WTC11 (cell line): ENCODE measurements around the gene CDH7. TPM values are rescaled to one million over a fixed set of nuclear protein-coding genes. Genes with fewer than 3 reads are reported as not detected.

Experiments
- ATAC-seq: fragments of 200-7000 bp; cut with Tn5 transposase; 2 replicates; pipeline ENCODE4 v1.10.0; 2021; ENCODE audit warnings: mild to moderate bottlenecking, moderate library complexity
- CTCF ChIA-PET: fragments of 300-600 bp; sonication (Branson Sonifier 250); formaldehyde crosslinking; loops from one replicate; lab custom pipeline; 2021; ENCODE audit warnings: antibody characterized with exemption; lab: Charles Lee
- POLR2A ChIA-PET: fragments of 350-600 bp; sonication (Branson Sonifier 250); formaldehyde crosslinking; loops from one replicate; lab custom pipeline; 2021; ENCODE audit warnings: antibody characterized with exemption; lab: Charles Lee
- DNase-seq: peaks from one replicate; pipeline ENCODE4 v3.0.0; 2021; ENCODE audit warnings: low spot score
- H3K27ac Mint-ChIP-seq: 2 replicates; pipeline ENCODE4 v1.8.0; 2021; ENCODE audit warnings: mixed read lengths
- H3K27me3 Mint-ChIP-seq: 2 replicates; pipeline ENCODE4 v1.8.0; 2021; ENCODE audit warnings: low read depth, mild to moderate bottlenecking, moderate library complexity, mixed read lengths
- H3K36me3 Mint-ChIP-seq: 2 replicates; pipeline ENCODE4 v1.8.0; 2021; ENCODE audit warnings: mixed read lengths
- H3K4me1 Mint-ChIP-seq: 2 replicates; pipeline ENCODE4 v1.8.0; 2022; ENCODE audit warnings: mixed read lengths
- H3K4me3 Mint-ChIP-seq: 2 replicates; pipeline ENCODE4 v1.8.0; 2021; ENCODE audit warnings: mild to moderate bottlenecking, moderate library complexity, mixed read lengths
- H3K9me3 Mint-ChIP-seq: 2 replicates; pipeline ENCODE4 v1.8.0; 2021; ENCODE audit warnings: mixed read lengths
- GTF2I ChIP-seq: fragments of 250-450 bp; sonication (Bioruptor Pico); conservative IDR thresholded peaks from 2 replicates; pipeline ENCODE4 v1.4.0; 2021; ENCODE audit warnings: mild to moderate bottlenecking
- NFATC4 ChIP-seq: fragments of 250-450 bp; sonication (Bioruptor Pico); IDR thresholded peaks from 2 replicates; pipeline ENCODE4 v1.9.0; 2021; ENCODE audit warnings: mild to moderate bottlenecking
- NR1H2 ChIP-seq: sonication (generic); formaldehyde crosslinking; IDR thresholded peaks from 2 replicates; pipeline ENCODE4 v1.9.0; 2021; ENCODE audit warnings: mild to moderate bottlenecking, moderate library complexity, missing genetic modification reagents
- NR2C2 ChIP-seq: sonication (generic); formaldehyde crosslinking; IDR thresholded peaks from 2 replicates; pipeline ENCODE4 v1.8.0; 2022; ENCODE audit warnings: mild to moderate bottlenecking, missing genetic modification reagents
- SMAD3 ChIP-seq: sonication (generic); formaldehyde crosslinking; IDR thresholded peaks from 2 replicates; pipeline ENCODE4 v1.8.0; 2022; ENCODE audit warnings: missing genetic modification reagents, mild to moderate bottlenecking, borderline replicate concordance
- ZNF121 ChIP-seq: sonication (generic); formaldehyde crosslinking; IDR thresholded peaks from 2 replicates; pipeline ENCODE4 v1.8.0; 2023; ENCODE audit warnings: missing genetic modification reagents
- ZNF232 ChIP-seq: sonication (generic); formaldehyde crosslinking; IDR thresholded peaks from 2 replicates; pipeline ENCODE4 v1.8.0; 2022; ENCODE audit warnings: mild to moderate bottlenecking, missing genetic modification reagents
- ZNF416 ChIP-seq: fragments of 250-450 bp; sonication (Bioruptor Pico); IDR thresholded peaks from 2 replicates; pipeline ENCODE4 v1.9.0; 2021; ENCODE audit warnings: mild to moderate bottlenecking, inconsistent platforms
- total RNA-seq: library from RNA; stranded (reverse); gene quantifications from 3 replicates; pipeline ENCODE4 v1.2.3, GENCODE V29; 2021
- TF ChIP-seq, protein P1 (sequence below): fragments of 250-450 bp; sonication (Bioruptor Pico); IDR thresholded peaks from 2 replicates; pipeline ENCODE4 v1.9.0; 2021; ENCODE audit warnings: mild to moderate bottlenecking, borderline replicate concordance
- TF ChIP-seq, protein P2 (sequence below): sonication (generic); formaldehyde crosslinking; IDR thresholded peaks from 2 replicates; pipeline ENCODE4 v1.8.1; 2022; ENCODE audit warnings: low read depth, mild to moderate bottlenecking, moderate library complexity, missing genetic modification reagents, borderline replicate concordance
- TF ChIP-seq, protein P3 (sequence below): fragments of 200-600 bp; IDR thresholded peaks from 2 replicates; pipeline ENCODE4 v1.8.0; 2022; ENCODE audit warnings: antibody characterized with exemption
- TF ChIP-seq, protein P4 (sequence below): fragments of 250-450 bp; sonication (Bioruptor Pico); IDR thresholded peaks from 2 replicates; pipeline ENCODE4 v1.9.0; 2021; ENCODE audit warnings: mild to moderate bottlenecking

Gene CDH7
- total RNA-seq, 1 experiment from 2014 or later = 1.3 TPM

DNA sequence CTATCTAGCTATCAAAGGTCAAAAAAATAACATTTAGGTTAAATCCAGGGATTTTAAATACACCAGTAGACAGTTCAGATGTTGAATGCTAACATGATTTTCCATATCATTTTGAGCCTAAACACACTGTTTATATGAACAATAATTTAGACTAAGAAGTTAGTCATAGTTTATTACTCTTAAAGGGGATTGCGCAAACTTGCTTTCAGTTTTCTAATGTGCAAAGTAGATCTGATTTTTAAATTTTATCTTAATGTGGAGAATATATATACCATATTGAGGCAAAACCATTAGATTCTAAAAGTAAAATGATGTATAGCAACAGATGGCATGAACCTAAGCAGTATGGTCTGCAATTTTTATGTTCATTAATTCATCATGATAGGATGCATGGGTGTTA, 76.6 kb downstream of the CDH7 start:
- TF ChIP-seq, protein P1, sequence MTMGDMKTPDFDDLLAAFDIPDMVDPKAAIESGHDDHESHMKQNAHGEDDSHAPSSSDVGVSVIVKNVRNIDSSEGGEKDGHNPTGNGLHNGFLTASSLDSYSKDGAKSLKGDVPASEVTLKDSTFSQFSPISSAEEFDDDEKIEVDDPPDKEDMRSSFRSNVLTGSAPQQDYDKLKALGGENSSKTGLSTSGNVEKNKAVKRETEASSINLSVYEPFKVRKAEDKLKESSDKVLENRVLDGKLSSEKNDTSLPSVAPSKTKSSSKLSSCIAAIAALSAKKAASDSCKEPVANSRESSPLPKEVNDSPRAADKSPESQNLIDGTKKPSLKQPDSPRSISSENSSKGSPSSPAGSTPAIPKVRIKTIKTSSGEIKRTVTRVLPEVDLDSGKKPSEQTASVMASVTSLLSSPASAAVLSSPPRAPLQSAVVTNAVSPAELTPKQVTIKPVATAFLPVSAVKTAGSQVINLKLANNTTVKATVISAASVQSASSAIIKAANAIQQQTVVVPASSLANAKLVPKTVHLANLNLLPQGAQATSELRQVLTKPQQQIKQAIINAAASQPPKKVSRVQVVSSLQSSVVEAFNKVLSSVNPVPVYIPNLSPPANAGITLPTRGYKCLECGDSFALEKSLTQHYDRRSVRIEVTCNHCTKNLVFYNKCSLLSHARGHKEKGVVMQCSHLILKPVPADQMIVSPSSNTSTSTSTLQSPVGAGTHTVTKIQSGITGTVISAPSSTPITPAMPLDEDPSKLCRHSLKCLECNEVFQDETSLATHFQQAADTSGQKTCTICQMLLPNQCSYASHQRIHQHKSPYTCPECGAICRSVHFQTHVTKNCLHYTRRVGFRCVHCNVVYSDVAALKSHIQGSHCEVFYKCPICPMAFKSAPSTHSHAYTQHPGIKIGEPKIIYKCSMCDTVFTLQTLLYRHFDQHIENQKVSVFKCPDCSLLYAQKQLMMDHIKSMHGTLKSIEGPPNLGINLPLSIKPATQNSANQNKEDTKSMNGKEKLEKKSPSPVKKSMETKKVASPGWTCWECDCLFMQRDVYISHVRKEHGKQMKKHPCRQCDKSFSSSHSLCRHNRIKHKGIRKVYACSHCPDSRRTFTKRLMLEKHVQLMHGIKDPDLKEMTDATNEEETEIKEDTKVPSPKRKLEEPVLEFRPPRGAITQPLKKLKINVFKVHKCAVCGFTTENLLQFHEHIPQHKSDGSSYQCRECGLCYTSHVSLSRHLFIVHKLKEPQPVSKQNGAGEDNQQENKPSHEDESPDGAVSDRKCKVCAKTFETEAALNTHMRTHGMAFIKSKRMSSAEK (CRISPR knock-in tag) = no peak
- TF ChIP-seq SMAD3 (no peak), NFATC4 (CRISPR knock-in tag) (no peak), ZNF121 (no peak)
- TF ChIP-seq, protein P2, sequence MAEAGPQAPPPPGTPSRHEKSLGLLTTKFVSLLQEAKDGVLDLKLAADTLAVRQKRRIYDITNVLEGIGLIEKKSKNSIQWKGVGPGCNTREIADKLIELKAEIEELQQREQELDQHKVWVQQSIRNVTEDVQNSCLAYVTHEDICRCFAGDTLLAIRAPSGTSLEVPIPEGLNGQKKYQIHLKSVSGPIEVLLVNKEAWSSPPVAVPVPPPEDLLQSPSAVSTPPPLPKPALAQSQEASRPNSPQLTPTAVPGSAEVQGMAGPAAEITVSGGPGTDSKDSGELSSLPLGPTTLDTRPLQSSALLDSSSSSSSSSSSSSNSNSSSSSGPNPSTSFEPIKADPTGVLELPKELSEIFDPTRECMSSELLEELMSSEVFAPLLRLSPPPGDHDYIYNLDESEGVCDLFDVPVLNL (CRISPR knock-in tag) = no peak
- TF ChIP-seq, protein P3, sequence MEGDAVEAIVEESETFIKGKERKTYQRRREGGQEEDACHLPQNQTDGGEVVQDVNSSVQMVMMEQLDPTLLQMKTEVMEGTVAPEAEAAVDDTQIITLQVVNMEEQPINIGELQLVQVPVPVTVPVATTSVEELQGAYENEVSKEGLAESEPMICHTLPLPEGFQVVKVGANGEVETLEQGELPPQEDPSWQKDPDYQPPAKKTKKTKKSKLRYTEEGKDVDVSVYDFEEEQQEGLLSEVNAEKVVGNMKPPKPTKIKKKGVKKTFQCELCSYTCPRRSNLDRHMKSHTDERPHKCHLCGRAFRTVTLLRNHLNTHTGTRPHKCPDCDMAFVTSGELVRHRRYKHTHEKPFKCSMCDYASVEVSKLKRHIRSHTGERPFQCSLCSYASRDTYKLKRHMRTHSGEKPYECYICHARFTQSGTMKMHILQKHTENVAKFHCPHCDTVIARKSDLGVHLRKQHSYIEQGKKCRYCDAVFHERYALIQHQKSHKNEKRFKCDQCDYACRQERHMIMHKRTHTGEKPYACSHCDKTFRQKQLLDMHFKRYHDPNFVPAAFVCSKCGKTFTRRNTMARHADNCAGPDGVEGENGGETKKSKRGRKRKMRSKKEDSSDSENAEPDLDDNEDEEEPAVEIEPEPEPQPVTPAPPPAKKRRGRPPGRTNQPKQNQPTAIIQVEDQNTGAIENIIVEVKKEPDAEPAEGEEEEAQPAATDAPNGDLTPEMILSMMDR = no peak
- TF ChIP-seq, all 79 proteins: peak for 0
- no peaks in the 10 kb centered on the region for H3K9me3 Mint-ChIP-seq
- H3K4me3 Mint-ChIP-seq = no peak overlapping the region
- ChIA-PET CTCF (no interaction called here), POLR2A (no interaction called here)
- no peaks in the 10 kb centered on the region for H3K36me3 Mint-ChIP-seq
- DNase-seq = no peak
- peaks cover 8% of the 10 kb centered on the region for H3K4me1 Mint-ChIP-seq
- no peak for ATAC-seq
- H3K27ac Mint-ChIP-seq = no peak overlapping the region
- H3K27me3 Mint-ChIP-seq = no peaks in the 10 kb centered on the region

DNA sequence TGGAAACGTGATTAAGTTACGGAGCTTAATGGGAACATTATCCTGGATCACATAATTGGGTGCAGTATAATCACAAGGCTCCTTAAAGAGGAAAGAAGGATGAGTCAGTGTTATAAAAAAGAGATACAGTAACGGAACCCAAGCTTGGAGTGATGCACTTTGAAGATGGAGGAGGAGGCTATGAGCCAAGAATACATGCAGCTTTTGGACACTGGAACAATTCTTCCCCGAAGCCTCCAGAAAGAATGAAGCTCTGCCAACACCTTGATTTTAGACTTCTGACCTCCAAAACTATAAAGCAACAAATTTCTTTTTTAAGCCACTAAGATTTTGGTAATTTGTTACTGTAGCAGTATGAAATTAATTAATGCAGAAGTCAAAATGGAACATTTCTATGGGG, 85.1 kb downstream of the CDH7 start:
- DNase-seq = no peak
- TF ChIP-seq GTF2I (CRISPR knock-in tag) = no peak
- no peak for TF ChIP-seq NR2C2 (CRISPR knock-in tag)
- TF ChIP-seq, protein P2 (CRISPR knock-in tag) = no peak
- TF ChIP-seq ZNF232 = no peak
- no peak for TF ChIP-seq ZNF416 (CRISPR knock-in tag)
- TF ChIP-seq NR1H2 (CRISPR knock-in tag) = no peak
- TF ChIP-seq, protein P4, sequence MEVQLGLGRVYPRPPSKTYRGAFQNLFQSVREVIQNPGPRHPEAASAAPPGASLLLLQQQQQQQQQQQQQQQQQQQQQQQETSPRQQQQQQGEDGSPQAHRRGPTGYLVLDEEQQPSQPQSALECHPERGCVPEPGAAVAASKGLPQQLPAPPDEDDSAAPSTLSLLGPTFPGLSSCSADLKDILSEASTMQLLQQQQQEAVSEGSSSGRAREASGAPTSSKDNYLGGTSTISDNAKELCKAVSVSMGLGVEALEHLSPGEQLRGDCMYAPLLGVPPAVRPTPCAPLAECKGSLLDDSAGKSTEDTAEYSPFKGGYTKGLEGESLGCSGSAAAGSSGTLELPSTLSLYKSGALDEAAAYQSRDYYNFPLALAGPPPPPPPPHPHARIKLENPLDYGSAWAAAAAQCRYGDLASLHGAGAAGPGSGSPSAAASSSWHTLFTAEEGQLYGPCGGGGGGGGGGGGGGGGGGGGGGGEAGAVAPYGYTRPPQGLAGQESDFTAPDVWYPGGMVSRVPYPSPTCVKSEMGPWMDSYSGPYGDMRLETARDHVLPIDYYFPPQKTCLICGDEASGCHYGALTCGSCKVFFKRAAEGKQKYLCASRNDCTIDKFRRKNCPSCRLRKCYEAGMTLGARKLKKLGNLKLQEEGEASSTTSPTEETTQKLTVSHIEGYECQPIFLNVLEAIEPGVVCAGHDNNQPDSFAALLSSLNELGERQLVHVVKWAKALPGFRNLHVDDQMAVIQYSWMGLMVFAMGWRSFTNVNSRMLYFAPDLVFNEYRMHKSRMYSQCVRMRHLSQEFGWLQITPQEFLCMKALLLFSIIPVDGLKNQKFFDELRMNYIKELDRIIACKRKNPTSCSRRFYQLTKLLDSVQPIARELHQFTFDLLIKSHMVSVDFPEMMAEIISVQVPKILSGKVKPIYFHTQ (CRISPR knock-in tag) = no peak
- TF ChIP-seq, all 79 proteins: peak for 0
- no peak for ATAC-seq
- Mint-ChIP-seq H3K4me1 (peaks cover 13% of the 10 kb centered on the region), H3K9me3 (peaks cover 15% of the 10 kb centered on the region), H3K27me3 (no peaks in the 10 kb centered on the region), H3K27ac (no peak overlapping the region), H3K4me3 (no peak overlapping the region), H3K36me3 (peaks cover 8% of the 10 kb centered on the region; the same call in 1 of the 2 replicates)
- ChIA-PET POLR2A (no interaction called here), CTCF (no interaction called here)
